Endothelial cell of coronary artery (primary cell): ENCODE data around the gene LAMB3. TPM values are rescaled to one million over a fixed set of nuclear protein-coding genes. Genes with fewer than 3 reads are reported as not detected.

Experiments
- total RNA-seq: library from RNA; depleted of rRNA; stranded (reverse); fragments of >200 nt; gene quantifications from 2 replicates; pipeline ENCODE4 v1.2.3, GENCODE V29; 2014

Gene LAMB3
- total RNA-seq = 14.0 and 21.8 TPM in 2 replicates

GRCh38 chr1:209652121-209652735, at the start of gene LAMB3:
LAMB3 (minus strand) TSS chr1:209652425; CDS start chr1:209650944, 1,481 bp downstream.

DNA sequence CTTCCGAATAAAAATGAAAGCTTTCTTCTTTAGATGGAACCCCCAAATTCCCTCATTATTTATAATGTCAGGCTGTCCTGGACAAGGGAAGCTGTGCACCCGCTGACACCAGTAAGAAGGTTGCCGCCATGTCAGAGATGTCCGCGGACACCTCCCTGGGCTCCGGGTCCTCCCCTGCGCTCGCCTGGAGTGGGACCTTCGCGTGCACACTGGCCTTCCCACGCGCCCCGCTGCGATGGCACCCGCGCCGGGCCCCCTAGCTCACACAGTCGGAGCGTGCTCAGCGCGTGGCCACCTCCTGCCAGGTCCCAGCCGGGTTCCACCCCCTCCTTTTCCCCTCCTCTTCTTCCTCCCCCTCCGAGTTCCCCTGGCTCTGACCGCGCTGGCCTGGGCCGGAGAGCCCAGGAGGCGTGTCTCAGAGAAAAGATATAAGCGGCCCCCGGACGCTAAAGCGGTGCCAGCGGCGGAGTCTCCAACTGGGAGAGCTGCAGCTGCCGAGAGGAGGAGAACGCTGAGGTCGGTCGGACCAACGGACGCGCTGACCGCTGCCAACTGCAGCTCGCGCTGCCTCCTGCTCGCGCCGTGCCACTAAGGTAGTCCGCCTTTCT, 22.8 kb upstream of the LAMB3 start, which contains the start of gene G0S2:
G0S2 (plus strand) TSS at position 456 of the 608 bp plus-strand sequence. CDS start 273 bp downstream, outside the sequence.

GRCh38 chr1:209583408-209583807, 68.8 kb downstream of the LAMB3 start, which contains the start of gene CAMK1G:
CAMK1G (plus strand) TSS chr1:209583714; CDS start chr1:209594984, 11,270 bp downstream.

Other genes with a start within 250 kb of the LAMB3 start
- not detected in 2 replicates for gene CAMK1G, start 68.7 kb downstream of the LAMB3 start, total RNA-seq
- gene G0S2, start 23.0 kb upstream of the LAMB3 start, total RNA-seq = 14.4 and 23.2 TPM in 2 replicates
- gene HSD11B1, start 52.4 kb upstream of the LAMB3 start, total RNA-seq = 2.7 TPM in 1 of 2 replicates, not detected in the other
- gene TRAF3IP3, start 103.6 kb upstream of the LAMB3 start, total RNA-seq = not detected in 2 replicates
- 2.2 and 2.7 TPM in 2 replicates for gene C1orf74, start 132.1 kb upstream of the LAMB3 start, total RNA-seq
- 3.0 and 7.9 TPM in 2 replicates for gene IRF6, start 153.7 kb upstream of the LAMB3 start, total RNA-seq
- gene UTP25, start 175.5 kb upstream of the LAMB3 start, total RNA-seq = 6.8 and 7.1 TPM in 2 replicates